ENCODE measurements around the gene IPCEF1. TPM values are rescaled to one million over a fixed set of nuclear protein-coding genes. Genes with fewer than 3 reads are reported as not detected.

Gene IPCEF1
- total and polyA plus RNA-seq, 2 experiments from 2014 or later, result 0.15 TPM; not detected in 1

DNA sequence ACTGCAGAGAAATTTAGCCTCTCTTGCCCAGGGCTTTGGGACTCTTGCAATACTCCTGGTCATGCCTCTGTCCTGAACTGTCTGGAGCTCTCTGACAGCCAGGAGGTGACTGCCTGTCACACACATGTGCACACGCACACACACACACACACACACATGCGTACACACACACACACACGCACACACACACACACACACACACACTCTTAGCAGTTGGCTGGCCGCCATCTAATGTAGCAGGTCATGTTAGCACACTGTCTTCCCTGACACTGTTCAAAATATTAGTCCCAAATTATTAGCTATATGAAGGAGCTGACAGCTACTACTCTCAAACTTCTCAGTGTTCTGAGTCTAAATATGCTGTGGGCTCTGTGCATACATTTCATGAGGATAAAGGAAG, 60.9 kb downstream of the IPCEF1 start:
- Histone ChIP-seq H3K4me1 (ENCODE audit: low read depth) (peaks cover 13% of the 10 kb centered on the region), H3K36me3 (no peaks in the 10 kb centered on the region), H3K4me3 (no peak overlapping the region), H3K9me3 (ENCODE audit: low read depth) (no peaks in the 10 kb centered on the region), H3K27ac (no peak overlapping the region), H3K27me3 (no peaks in the 10 kb centered on the region)
- TF ChIP-seq, protein P1, sequence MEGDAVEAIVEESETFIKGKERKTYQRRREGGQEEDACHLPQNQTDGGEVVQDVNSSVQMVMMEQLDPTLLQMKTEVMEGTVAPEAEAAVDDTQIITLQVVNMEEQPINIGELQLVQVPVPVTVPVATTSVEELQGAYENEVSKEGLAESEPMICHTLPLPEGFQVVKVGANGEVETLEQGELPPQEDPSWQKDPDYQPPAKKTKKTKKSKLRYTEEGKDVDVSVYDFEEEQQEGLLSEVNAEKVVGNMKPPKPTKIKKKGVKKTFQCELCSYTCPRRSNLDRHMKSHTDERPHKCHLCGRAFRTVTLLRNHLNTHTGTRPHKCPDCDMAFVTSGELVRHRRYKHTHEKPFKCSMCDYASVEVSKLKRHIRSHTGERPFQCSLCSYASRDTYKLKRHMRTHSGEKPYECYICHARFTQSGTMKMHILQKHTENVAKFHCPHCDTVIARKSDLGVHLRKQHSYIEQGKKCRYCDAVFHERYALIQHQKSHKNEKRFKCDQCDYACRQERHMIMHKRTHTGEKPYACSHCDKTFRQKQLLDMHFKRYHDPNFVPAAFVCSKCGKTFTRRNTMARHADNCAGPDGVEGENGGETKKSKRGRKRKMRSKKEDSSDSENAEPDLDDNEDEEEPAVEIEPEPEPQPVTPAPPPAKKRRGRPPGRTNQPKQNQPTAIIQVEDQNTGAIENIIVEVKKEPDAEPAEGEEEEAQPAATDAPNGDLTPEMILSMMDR (IDR thresholded peaks at IDR 0.05; ENCODE audit: low read depth, low read length), result no peak
- no peak for DNase-seq (ENCODE audit: low read depth in 1 of 2, low spot score in 1 of 2)

DNA sequence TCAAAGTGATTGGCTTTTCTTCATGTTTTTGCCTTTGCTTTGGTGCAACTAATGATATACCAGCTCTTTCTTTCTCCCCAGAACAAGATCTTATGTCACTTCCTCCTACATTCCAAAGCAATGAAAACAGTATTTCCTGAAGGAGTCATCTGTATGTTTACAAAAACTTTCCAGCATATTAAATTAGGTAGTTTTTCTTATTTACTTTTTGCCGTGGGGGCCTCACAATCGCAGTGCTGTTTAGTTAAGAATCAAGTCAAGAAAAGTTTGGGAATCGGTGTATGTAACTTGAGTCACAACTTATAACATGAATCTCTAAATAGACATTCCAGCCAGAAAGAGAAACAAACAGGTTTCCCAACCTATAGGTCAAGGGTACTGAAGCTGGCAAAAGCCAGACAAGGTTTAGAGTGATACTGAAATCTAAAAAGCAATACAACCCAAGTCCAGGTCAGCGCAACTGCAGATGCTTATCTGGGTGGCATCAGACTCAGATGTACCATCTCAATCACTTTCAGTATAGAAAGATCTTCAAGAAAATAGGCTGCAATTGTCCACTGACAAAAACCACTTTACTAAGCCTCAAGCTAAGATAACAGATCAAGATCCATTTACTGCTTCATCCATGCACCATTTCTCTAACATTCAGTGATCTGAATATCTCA, 63.6 kb downstream of the IPCEF1 start:
- no peak overlapping the region for H3K4me3 ChIP-seq
- H3K36me3 ChIP-seq, result no peaks in the 10 kb centered on the region
- H3K9me3 ChIP-seq (ENCODE audit: low read depth), result no peaks in the 10 kb centered on the region
- no peak overlapping the region for H3K27ac ChIP-seq
- TF ChIP-seq, protein P1 (IDR thresholded peaks at IDR 0.05; ENCODE audit: low read depth, low read length), result no peak
- H3K4me1 ChIP-seq (ENCODE audit: low read depth), result peaks cover 7% of the 10 kb centered on the region
- no peaks in the 10 kb centered on the region for H3K27me3 ChIP-seq
- DNase-seq (ENCODE audit: low read depth in 1 of 2, low spot score in 1 of 2), result peak in 1 of 2 donors; percentile 67

DNA sequence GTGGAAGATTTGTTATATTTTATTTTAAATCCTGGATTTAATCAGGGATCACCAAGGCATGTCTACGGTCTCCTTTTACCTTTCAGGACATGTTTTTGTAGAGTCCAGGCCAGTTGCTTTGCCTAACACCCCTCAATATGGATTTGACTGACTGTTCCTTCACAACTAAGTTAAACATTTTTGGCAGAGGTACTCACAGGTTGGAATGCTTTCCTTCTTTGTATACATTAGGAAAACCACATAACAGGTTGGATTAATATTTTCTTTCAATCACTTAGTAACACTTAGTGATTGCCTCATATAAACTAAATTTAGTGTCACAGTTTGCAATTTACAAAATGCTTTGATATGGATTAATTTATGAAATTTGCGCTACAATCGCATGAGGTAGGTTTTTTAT, 64.5 kb downstream of the IPCEF1 start:
- TF ChIP-seq, protein P1 (IDR thresholded peaks at IDR 0.05; ENCODE audit: low read depth, low read length), result no peak
- no peaks in the 10 kb centered on the region for H3K9me3 ChIP-seq (ENCODE audit: low read depth)
- H3K4me3 ChIP-seq, result no peak overlapping the region
- H3K4me1 ChIP-seq (ENCODE audit: low read depth), result peaks cover under 1% of the 10 kb centered on the region
- no peaks in the 10 kb centered on the region for H3K36me3 ChIP-seq
- DNase-seq (ENCODE audit: low read depth in 1 of 2, low spot score in 1 of 2), result no peak
- H3K27me3 ChIP-seq, result no peaks in the 10 kb centered on the region
- H3K27ac ChIP-seq, result no peak overlapping the region

DNA sequence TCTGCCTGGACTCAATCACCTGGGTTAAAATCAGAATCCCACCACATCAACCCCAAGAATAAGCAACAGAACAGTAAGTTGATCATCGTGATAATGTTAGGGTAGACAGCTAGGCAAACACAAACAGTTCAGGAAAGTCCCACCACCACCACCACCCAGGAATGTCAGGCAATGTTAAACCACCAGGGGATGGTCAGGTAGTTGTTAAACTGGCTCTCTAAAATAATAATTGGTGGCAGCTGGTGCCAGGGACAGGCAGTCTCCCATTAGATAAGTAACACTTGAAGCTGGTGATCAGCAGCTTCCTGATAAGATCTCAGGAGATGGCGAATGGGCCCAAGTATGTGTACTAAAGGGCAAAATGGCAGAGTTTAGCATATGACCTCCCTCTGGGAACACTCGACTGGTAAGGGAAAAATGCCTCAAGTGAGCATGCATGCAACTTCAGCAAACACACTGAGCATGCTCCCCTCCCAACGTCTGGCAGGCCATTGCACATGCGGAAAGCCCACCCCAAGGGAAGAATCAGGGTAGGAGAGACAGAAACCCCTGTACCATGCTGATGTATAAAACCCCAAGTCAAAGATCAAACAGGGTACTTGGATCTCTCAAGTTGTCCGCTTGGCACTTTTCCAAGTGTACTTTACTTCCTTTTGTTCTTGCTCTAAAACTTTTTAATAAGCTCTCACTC, 66.6 kb downstream of the IPCEF1 start:
- no peaks in the 10 kb centered on the region for H3K27me3 ChIP-seq
- H3K27ac ChIP-seq, result no peak overlapping the region
- no peak for DNase-seq (ENCODE audit: low read depth in 1 of 2, low spot score in 1 of 2)
- H3K36me3 ChIP-seq, result no peaks in the 10 kb centered on the region
- no peak overlapping the region for H3K4me3 ChIP-seq
- TF ChIP-seq, protein P1 (IDR thresholded peaks at IDR 0.05; ENCODE audit: low read depth, low read length), result no peak
- H3K4me1 ChIP-seq (ENCODE audit: low read depth), result no peaks in the 10 kb centered on the region
- no peaks in the 10 kb centered on the region for H3K9me3 ChIP-seq (ENCODE audit: low read depth)

DNA sequence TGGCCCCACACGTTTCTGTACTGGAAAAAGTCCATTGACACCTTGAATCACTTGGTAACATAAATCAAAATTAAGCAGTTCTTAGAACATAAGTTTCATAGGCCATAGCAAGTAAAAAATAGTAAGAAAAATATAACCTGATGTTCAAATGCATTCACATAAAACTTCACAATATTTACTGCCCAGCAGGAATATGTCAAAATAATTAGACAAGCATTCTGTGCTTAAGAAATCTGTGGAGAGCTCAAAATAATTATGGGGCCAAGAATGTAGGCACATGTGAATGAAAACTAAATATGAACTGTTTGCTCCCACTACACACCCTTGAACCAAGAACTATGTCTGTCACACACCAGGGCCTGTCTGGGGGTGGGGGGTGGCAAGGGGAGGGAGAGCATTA, 70.8 kb downstream of the IPCEF1 start:
- Histone ChIP-seq H3K4me3 (no peak overlapping the region), H3K9me3 (ENCODE audit: low read depth) (no peaks in the 10 kb centered on the region), H3K36me3 (no peaks in the 10 kb centered on the region), H3K4me1 (ENCODE audit: low read depth) (no peaks in the 10 kb centered on the region), H3K27me3 (no peaks in the 10 kb centered on the region), H3K27ac (no peak overlapping the region)
- DNase-seq (ENCODE audit: low read depth in 1 of 2, low spot score in 1 of 2), result no peak
- TF ChIP-seq, protein P1 (IDR thresholded peaks at IDR 0.05; ENCODE audit: low read depth, low read length), result no peak
